Transverse colon (tissue), 3 donors: Measurements from ENCODE around the gene ZNF189.

Source experiments
- CTCF ChIP-seq, 5 experiments: fragments of 200-600 bp in 3 of 5; fragments of 450-650 bp in 2 of 5; sonication (generic) in 3 of 5; IDR thresholded peaks; 1 replicate in 2 of 5; 2 replicates in 3 of 5; pipeline ENCODE4 v1.5.1; 2016 to 2017; ENCODE audit warnings: antibody characterized with exemption in 5 of 5, inconsistent platforms in 3 of 5, mild to moderate bottlenecking in 2 of 5, moderate library complexity in 1 of 5
- POLR2A ChIP-seq: fragments of 450-650 bp; IDR thresholded peaks from one replicate; pipeline ENCODE4 v1.6.1; 2016; ENCODE audit warnings: antibody characterized with exemption, mild to moderate bottlenecking, moderate library complexity

- no peak for TF ChIP-seq CTCF (IDR thresholded peaks at IDR 0.05)
- TF ChIP-seq POLR2A, result no peak
These were observed 31.1 kb downstream of the ZNF189 start for GRCh38 chr9:101429736-101430135.
